ENCODE results near the gene IGFL4. TPM values are rescaled to one million over a fixed set of nuclear protein-coding genes. Genes with fewer than 3 reads are reported as not detected.

The IGFL4 gene
- total RNA-seq, 1 donor from 2014 or later, result 0.20 TPM

DNA sequence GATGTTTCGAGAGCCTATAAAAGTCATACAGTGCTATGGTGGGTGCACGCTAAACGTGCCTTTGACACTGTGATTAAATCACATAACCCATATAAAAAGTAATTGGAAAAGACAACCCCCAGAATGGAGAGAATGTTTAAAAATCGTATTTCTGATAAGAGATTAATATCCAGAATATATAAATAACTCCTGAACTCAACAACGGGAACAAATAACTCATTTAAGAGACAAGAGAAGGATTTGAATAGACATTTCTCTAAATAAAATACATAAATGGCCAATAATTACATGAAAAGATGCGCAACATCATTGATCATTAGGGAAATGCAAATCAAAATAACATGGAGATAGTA lies 37.0 kb upstream of the IGFL4 start:
- no peak overlapping the region for H3K27ac Mint-ChIP-seq (ENCODE audit: unreplicated experiment)
- peaks cover 4% of the 10 kb centered on the region for H3K9me3 Mint-ChIP-seq (ENCODE audit: unreplicated experiment)
- H3K27me3 Mint-ChIP-seq (ENCODE audit: unreplicated experiment), result peaks cover under 1% of the 10 kb centered on the region
- H3K4me3 Mint-ChIP-seq (ENCODE audit: unreplicated experiment), result no peak overlapping the region
- H3K36me3 Mint-ChIP-seq (ENCODE audit: unreplicated experiment), result no peaks in the 10 kb centered on the region
- TF ChIP-seq, protein P1, sequence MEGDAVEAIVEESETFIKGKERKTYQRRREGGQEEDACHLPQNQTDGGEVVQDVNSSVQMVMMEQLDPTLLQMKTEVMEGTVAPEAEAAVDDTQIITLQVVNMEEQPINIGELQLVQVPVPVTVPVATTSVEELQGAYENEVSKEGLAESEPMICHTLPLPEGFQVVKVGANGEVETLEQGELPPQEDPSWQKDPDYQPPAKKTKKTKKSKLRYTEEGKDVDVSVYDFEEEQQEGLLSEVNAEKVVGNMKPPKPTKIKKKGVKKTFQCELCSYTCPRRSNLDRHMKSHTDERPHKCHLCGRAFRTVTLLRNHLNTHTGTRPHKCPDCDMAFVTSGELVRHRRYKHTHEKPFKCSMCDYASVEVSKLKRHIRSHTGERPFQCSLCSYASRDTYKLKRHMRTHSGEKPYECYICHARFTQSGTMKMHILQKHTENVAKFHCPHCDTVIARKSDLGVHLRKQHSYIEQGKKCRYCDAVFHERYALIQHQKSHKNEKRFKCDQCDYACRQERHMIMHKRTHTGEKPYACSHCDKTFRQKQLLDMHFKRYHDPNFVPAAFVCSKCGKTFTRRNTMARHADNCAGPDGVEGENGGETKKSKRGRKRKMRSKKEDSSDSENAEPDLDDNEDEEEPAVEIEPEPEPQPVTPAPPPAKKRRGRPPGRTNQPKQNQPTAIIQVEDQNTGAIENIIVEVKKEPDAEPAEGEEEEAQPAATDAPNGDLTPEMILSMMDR (IDR thresholded peaks at IDR 0.05; ENCODE audit: partially characterized antibody, unreplicated experiment), result no peak
- H3K4me1 Mint-ChIP-seq (ENCODE audit: low read depth, unreplicated experiment), result no peaks in the 10 kb centered on the region
- DNase-seq, result no peak

GRCh38 chr19:46076951-46077814 lies 36.4 kb upstream of the IGFL4 start:
- H3K4me1 Mint-ChIP-seq (ENCODE audit: low read depth, unreplicated experiment), result no peaks in the 10 kb centered on the region
- peaks cover 4% of the 10 kb centered on the region for H3K9me3 Mint-ChIP-seq (ENCODE audit: unreplicated experiment)
- no peaks in the 10 kb centered on the region for H3K36me3 Mint-ChIP-seq (ENCODE audit: unreplicated experiment)
- TF ChIP-seq, protein P1 (IDR thresholded peaks at IDR 0.05; ENCODE audit: partially characterized antibody, unreplicated experiment), result peak; percentile 73
- no peak overlapping the region for H3K27ac Mint-ChIP-seq (ENCODE audit: unreplicated experiment)
- peak overlapping the region; percentile 90 for H3K4me3 Mint-ChIP-seq (ENCODE audit: unreplicated experiment)
- H3K27me3 Mint-ChIP-seq (ENCODE audit: unreplicated experiment), result peaks cover 3% of the 10 kb centered on the region
- DNase-seq, result peak; percentile 78

GRCh38 chr19:46076031-46076880 lies 35.5 kb upstream of the IGFL4 start:
- no peak for DNase-seq

GRCh38 chr19:46073268-46073922 lies 32.6 kb upstream of the IGFL4 start:
- no peak for DNase-seq
- Mint-ChIP-seq H3K27ac (ENCODE audit: unreplicated experiment) (no peak overlapping the region), H3K36me3 (ENCODE audit: unreplicated experiment) (peaks cover 5% of the 10 kb centered on the region), H3K9me3 (ENCODE audit: unreplicated experiment) (peaks cover 2% of the 10 kb centered on the region), H3K4me3 (ENCODE audit: unreplicated experiment) (no peak overlapping the region), H3K4me1 (ENCODE audit: low read depth, unreplicated experiment) (no peaks in the 10 kb centered on the region), H3K27me3 (ENCODE audit: unreplicated experiment) (peaks cover 5% of the 10 kb centered on the region)
- TF ChIP-seq, protein P1 (IDR thresholded peaks at IDR 0.05; ENCODE audit: partially characterized antibody, unreplicated experiment), result no peak

More at GRCh38 chr19:46076031-46076880, 35.5 kb upstream of the IGFL4 start:
- no peaks in the 10 kb centered on the region for H3K4me1 Mint-ChIP-seq (ENCODE audit: low read depth, unreplicated experiment)
- peaks cover 5% of the 10 kb centered on the region for H3K27me3 Mint-ChIP-seq (ENCODE audit: unreplicated experiment)
- no peak overlapping the region for H3K27ac Mint-ChIP-seq (ENCODE audit: unreplicated experiment)
- peaks cover under 1% of the 10 kb centered on the region for H3K36me3 Mint-ChIP-seq (ENCODE audit: unreplicated experiment)
- no peak overlapping the region for H3K4me3 Mint-ChIP-seq (ENCODE audit: unreplicated experiment)
- peaks cover 4% of the 10 kb centered on the region for H3K9me3 Mint-ChIP-seq (ENCODE audit: unreplicated experiment)
- TF ChIP-seq, protein P1 (IDR thresholded peaks at IDR 0.05; ENCODE audit: partially characterized antibody, unreplicated experiment), result peak; percentile 16
